Neuron (in vitro differentiated cells): ENCODE data around the gene IL15.
"Not testable (repeated sequence)": the region's sequence is repeated elsewhere in the genome, so short reads cannot be mapped to it uniquely, and the experiment has no call there.

Source experiments
- H2AFZ ChIP-seq: one replicate; pipeline ENCODE4 v1.6.1; 2013; ENCODE audit warnings: low read depth, mild to moderate bottlenecking, inconsistent platforms, low read length, moderate library complexity
- H3K27me3 ChIP-seq: one replicate; pipeline ENCODE4 v1.6.1; 2013; ENCODE audit warnings: low read length; ENCODE audit not compliant: insufficient read depth
- H3K36me3 ChIP-seq: one replicate; pipeline ENCODE4 v1.6.1; 2013; ENCODE audit warnings: low read length; ENCODE audit not compliant: insufficient read depth
- H3K4me1 ChIP-seq: one replicate; pipeline ENCODE4 v1.6.1; 2013; ENCODE audit warnings: low read length; ENCODE audit not compliant: insufficient read depth
- H3K4me3 ChIP-seq: 2 replicates; pipeline ENCODE4 v1.5.1; 2013; ENCODE audit warnings: mild to moderate bottlenecking, low read length, moderate library complexity
- H3K9me3 ChIP-seq: one replicate; pipeline ENCODE4 v1.6.1; 2013; ENCODE audit warnings: low read length

IL15 gene, protein sequence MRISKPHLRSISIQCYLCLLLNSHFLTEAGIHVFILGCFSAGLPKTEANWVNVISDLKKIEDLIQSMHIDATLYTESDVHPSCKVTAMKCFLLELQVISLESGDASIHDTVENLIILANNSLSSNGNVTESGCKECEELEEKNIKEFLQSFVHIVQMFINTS

DNA sequence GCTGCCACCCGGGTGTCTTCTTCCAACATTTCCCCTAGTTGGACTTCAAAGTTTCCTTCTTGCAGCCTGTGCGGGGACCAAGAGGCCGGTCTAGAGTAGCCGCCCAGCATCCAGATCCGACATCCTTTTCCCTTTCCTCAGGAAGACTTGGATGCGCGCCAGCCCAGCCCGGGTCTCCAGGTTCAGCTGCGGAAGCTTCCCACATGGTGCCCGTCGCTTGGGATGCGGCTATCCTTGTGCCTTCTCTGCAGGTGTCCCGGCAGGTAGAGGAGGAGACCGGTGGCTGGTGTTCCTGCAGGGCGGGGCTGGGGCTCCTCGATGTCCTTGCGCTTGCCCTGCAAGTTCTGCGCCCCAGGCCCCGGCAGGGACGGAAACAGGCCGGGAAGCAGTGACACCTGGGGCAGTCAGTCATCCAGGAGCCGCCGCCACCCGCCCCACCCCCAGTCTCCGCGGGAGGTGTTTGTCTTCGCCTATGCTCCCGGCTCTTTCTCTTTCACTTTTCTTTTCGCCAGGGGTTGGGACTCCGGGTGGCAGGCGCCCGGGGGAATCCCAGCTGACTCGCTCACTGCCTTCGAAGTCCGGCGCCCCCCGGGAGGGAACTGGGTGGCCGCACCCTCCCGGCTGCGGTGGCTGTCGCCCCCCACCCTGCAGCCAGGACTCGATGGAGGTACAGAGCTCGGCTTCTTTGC is at the start of gene IL15:
Gene IL15, plus strand, starts transcription at position 502 of the 689 bp plus-strand sequence. CDS start 82,882 bp downstream, outside the sequence.
- peak within 1 kb of the TSS; percentile 51 for H2AFZ ChIP-seq
- peaks cover 4% of the 10 kb centered on the region for H3K4me1 ChIP-seq
- H3K9me3 ChIP-seq, result no peaks in the 10 kb centered on the region
- no peaks in the 10 kb centered on the region for H3K36me3 ChIP-seq
- peak within 1 kb of the TSS; percentile 45 for H3K4me3 ChIP-seq
- no peaks in the 10 kb centered on the region for H3K27me3 ChIP-seq

DNA sequence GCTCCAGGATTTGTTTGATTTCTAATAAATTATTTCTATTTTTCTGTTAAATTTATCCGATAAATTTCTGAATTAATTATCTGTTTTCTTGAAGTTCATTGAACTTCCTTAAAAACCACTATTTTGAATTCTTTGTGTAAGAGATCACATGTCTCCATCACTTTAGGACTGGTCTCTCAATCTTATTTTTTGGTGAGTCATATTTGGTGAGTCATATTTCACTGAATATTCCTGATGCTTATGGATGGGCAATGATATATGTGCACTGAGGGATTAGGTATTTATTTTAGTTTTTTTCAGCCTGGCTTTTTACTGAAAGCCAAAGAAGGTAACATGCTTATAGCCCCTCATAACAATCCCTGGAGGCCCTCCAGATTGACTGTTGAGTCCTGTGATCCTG is 48.5 kb upstream of the IL15 start:
- no peak overlapping the region for H2AFZ ChIP-seq
- H3K9me3 ChIP-seq, result no peaks in the 10 kb centered on the region
- H3K4me3 ChIP-seq, result no peak overlapping the region
- H3K27me3 ChIP-seq, result no peaks in the 10 kb centered on the region
- no peaks in the 10 kb centered on the region for H3K4me1 ChIP-seq
- no peaks in the 10 kb centered on the region for H3K36me3 ChIP-seq

DNA sequence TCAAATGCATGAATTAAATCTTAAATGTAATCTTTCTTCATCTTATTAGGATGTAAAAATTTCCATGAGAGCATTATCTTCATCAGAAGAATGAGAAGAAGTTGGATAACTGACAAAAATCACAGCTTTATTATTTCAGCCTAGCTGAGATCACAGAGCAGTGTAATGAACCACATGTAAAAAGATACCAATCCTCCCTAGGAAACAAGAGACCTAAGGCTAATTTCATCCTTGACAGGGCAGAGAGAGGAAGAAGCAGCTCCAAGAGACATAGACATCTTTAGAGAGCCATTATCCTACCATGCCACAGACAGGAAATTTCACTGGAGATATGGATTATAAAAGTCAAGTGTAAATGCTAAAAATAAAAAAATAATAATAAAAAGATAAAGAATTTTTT is 40.9 kb upstream of the IL15 start:
- Histone ChIP-seq H2AFZ (no peak overlapping the region), H3K4me1 (no peaks in the 10 kb centered on the region), H3K27me3 (no peaks in the 10 kb centered on the region), H3K4me3 (no peak overlapping the region), H3K36me3 (no peaks in the 10 kb centered on the region), H3K9me3 (no peaks in the 10 kb centered on the region)

DNA sequence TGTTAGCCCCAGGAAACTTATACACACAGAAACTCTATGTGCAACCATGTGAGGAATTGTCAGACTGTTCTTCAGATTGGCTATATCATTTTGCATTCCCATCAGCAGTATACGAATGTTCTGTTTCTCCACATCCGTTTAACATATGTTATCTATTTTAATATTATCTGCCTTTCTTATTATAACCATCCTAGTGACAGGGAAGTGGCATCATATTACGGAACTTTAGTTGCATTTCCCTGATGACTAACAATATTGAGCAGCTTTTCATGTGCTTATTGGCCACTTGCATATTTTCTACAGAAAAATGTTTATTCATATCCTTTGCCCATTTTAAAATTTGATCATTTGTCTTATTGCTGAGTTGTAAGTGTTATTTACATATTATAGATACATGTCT is 36.5 kb upstream of the IL15 start:
- Histone ChIP-seq H3K9me3 (no peaks in the 10 kb centered on the region), H3K4me1 (no peaks in the 10 kb centered on the region), H2AFZ (no peak overlapping the region), H3K4me3 (no peak overlapping the region), H3K36me3 (no peaks in the 10 kb centered on the region), H3K27me3 (no peaks in the 10 kb centered on the region)

DNA sequence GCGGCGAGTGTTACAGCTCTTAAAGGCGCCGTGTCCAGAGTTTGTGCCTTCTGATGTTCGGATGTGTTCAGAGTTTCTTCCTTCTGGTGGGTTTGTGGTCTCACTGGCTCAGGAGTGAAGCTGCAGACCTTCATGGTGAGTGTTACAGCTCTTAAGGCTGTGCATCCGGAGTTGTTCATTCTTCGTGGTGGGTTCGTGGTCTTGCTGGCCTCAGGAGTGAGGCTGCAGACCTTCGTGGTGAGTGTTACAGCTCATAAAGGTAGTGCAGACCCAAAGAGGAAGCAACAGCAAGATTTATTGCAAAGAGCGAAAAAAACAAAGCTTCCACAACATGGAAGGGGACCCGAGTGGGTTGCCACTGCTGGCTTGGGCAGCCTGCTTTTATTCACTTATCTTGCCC is 31.7 kb upstream of the IL15 start:
- H2AFZ ChIP-seq, H3K27me3 ChIP-seq, H3K4me1 ChIP-seq, H3K4me3 ChIP-seq, H3K9me3 ChIP-seq, H3K36me3 ChIP-seq: not testable (repeated sequence)

DNA sequence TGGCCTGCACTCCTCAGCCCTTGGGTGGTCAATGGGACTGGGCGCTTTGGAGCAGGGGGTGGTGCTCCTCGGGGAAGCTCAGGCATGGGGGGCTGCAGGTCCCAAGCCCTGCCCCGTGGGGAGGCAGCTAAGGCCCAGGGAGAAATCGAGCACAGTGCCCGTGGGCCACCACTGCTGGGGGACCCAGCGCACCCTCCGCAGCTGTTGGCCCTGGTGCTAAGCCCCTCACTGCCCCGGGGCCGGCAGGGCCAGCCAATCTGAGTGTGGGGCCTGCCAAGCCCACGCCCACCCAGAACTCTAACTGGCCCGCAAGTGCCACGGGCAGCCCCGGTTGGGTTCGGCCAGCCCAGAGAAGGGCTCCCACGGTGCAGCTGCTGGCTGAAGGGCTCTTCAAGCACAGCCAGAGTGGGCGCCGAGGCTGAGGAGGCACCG is 30.9 kb upstream of the IL15 start:
- H3K27me3 ChIP-seq, result no peaks in the 10 kb centered on the region
- no peak overlapping the region for H2AFZ ChIP-seq
- H3K9me3 ChIP-seq, result no peaks in the 10 kb centered on the region
- no peak overlapping the region for H3K4me3 ChIP-seq
- no peaks in the 10 kb centered on the region for H3K36me3 ChIP-seq
- no peaks in the 10 kb centered on the region for H3K4me1 ChIP-seq

DNA sequence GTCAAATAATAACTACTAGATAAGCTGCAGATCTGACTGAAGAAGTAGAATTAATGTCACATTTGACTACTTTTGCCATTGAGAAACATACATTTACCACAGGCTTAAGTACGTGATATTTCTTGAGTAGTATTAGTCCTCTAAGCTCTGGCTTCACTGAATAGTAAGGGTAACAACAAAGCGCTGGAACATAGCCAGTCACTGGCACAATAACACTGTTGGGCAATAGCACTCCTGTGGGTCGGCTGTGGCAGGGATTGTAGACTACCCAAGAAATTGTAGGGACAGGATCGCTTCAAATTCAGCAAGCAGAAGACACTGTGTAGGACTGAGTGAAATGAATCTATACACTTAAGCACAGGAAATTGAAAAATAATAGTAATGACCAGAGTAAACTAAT is 27.1 kb upstream of the IL15 start:
- Histone ChIP-seq H3K27me3 (no peaks in the 10 kb centered on the region), H3K36me3 (no peaks in the 10 kb centered on the region), H2AFZ (no peak overlapping the region), H3K4me1 (no peaks in the 10 kb centered on the region), H3K4me3 (no peak overlapping the region), H3K9me3 (no peaks in the 10 kb centered on the region)

DNA sequence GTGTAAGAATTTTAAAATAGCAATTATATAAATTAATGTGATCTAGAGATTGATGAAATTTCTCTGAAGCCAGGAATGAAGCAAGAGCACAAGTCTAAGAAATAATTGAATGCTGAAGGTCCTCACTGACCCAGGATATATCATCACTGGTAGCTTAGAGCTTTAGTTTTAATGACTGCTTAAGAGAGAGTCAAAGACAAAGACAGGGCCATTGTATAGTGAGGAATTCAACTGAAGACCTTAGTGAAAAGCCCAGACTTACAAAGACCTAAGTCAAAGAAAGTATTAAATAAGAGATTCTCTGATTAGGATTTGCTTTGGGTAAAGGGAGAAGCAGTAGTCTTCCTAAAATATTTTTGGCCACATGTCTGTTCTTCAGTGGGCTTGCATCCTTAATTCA is 26.0 kb upstream of the IL15 start:
- Histone ChIP-seq H3K4me1 (no peaks in the 10 kb centered on the region), H3K36me3 (no peaks in the 10 kb centered on the region), H3K9me3 (no peaks in the 10 kb centered on the region), H2AFZ (no peak overlapping the region), H3K27me3 (no peaks in the 10 kb centered on the region), H3K4me3 (no peak overlapping the region)

DNA sequence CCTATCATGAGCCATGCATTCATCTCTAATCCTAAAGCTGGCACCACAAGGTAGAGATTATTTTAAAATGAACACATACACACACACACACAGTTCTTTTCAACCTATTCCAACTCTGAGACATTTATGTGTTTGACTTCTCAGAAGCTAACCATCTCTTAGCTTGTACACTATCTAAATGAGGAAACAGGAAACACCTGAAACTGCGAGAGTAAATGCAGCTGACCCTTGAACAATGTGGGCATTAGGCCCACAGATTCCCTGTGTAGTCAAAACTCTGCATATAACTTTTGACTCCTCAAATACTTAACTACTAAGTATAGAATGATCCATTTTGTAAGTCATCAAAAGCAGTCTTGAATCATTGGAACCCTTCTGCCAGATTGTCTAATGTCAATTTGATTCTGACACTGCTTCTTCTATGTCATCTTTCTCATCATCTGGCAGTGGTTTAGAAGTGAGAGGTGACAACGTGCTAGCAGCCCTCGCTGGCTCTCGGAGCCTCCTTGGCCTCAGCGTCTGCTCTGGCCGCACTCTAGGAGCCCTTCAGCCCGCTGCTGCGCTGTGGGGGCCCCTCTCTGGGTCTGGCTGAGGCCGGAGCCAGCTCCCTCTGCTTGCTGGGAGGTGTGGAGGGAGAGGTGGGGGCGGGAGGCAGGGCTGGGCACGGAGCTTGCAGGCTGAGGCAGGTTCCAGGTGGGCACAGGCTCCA is 21.4 kb upstream of the IL15 start:
- H3K9me3 ChIP-seq, result no peaks in the 10 kb centered on the region
- H3K36me3 ChIP-seq, result no peaks in the 10 kb centered on the region
- no peak overlapping the region for H2AFZ ChIP-seq
- no peaks in the 10 kb centered on the region for H3K4me1 ChIP-seq
- H3K4me3 ChIP-seq, result no peak overlapping the region
- H3K27me3 ChIP-seq, result no peaks in the 10 kb centered on the region

DNA sequence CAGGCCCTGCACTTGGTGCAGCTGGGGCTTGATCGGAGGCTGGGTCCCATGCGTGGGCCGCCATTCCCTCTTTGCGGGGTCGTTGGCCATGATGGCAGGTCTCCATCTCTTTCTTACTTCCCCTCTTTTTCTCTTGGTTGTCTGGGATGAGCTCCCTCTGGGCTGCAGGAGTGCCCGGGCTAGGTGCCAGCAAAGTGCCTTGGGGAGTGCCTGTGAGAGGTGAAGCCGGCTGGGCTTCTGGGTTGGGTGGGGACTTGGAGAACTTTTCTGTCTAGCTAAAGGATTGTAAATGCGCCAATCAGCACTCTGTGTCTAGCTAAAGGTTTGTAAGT is 20.8 kb upstream of the IL15 start:
- H3K9me3 ChIP-seq, H3K4me3 ChIP-seq, H2AFZ ChIP-seq, H3K4me1 ChIP-seq, H3K27me3 ChIP-seq, H3K36me3 ChIP-seq: not testable (repeated sequence)

DNA sequence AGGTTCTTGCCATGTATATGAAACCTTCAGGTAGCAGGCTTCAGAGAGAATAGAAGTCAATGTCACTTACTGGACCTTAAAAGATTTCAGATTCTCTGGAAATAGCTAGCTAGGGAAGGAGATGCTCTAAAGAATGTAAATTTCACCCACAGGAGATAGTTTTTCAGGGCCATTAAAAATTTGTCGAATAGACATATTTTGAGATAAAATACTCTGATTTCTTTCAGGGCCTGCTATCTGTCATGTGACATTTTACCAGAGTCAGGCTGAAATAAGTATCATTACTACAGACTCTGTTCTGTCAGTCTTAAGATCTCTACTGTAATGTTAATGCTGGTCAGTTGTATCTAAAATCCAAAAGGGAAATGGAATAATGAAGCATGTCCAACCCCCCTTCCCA is 15.7 kb upstream of the IL15 start:
- no peaks in the 10 kb centered on the region for H3K27me3 ChIP-seq
- H3K36me3 ChIP-seq, result no peaks in the 10 kb centered on the region
- H3K4me1 ChIP-seq, result peaks cover 10% of the 10 kb centered on the region
- no peaks in the 10 kb centered on the region for H3K9me3 ChIP-seq
- H3K4me3 ChIP-seq, result no peak overlapping the region
- no peak overlapping the region for H2AFZ ChIP-seq

DNA sequence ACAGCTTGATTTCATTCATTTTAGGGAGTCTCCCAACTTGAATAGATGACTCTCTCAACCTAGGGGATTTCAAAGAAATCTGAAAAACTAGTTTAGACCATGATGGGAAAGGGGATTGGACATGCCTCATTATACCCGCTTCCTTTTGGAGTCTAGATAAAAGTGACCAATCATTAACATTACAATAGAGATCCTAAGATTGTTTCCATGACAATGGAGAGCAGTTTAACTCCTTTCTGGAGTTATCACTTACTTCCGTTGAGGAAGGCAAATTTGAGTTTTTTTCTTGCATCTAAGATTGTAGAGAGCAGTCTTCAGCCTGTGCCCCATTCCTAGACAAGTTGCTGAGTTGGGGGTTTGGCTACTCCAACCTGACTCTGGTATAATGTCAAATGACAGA is 11.4 kb upstream of the IL15 start:
- Histone ChIP-seq H3K36me3 (no peaks in the 10 kb centered on the region), H3K9me3 (no peaks in the 10 kb centered on the region), H3K4me3 (no peak overlapping the region), H2AFZ (no peak overlapping the region), H3K4me1 (peaks cover 10% of the 10 kb centered on the region), H3K27me3 (no peaks in the 10 kb centered on the region)

DNA sequence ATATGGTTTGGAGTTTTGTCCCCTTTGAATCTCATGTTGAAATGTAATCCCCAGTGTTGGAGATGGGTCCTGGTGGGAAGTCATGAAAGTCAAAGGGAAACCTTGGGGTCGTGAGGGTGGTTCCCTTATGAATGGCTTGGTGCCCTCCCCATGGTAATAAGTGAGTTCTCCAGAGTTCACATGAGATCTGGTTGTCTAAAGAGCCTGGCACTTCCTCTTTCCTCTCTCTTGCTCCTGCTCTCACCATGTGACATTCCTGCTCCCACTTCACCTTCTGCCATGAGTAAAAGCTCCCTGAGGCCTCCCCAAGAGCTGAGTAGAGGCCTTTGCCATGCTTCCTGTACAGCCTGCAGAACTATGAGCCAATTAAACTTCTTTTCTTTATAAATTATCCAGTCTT is 5.5 kb upstream of the IL15 start:
- Histone ChIP-seq H2AFZ (no peak overlapping the region), H3K27me3 (no peaks in the 10 kb centered on the region), H3K4me3 (no peak overlapping the region), H3K4me1 (no peaks in the 10 kb centered on the region), H3K36me3 (no peaks in the 10 kb centered on the region), H3K9me3 (no peaks in the 10 kb centered on the region)

DNA sequence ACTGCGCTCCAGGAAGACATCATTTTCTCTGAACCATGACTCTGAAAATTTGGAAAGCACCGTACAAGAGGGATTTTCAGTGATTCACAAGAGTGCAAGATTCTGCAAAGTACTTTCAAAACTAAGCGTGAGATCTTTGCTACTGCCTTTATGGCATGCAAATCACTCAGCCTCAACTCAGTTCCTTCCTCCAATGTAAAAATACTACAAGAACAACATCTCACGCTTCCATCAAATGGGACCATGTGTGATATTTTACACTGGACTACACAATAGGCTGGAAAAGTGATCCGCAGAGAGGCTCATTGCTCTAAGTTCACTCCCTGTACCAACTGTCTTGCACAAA is 674 bp upstream of the IL15 start:
- H2AFZ ChIP-seq, result no peak overlapping the region
- H3K9me3 ChIP-seq, result no peaks in the 10 kb centered on the region
- no peaks in the 10 kb centered on the region for H3K27me3 ChIP-seq
- no peaks in the 10 kb centered on the region for H3K36me3 ChIP-seq
- H3K4me1 ChIP-seq, result peaks cover 4% of the 10 kb centered on the region
- H3K4me3 ChIP-seq, result no peak overlapping the region
